Ovary (tissue), 9 donors: Measurements from ENCODE around the gene FRMD5. TPM values are rescaled to one million over a fixed set of nuclear protein-coding genes. Genes with fewer than 3 reads are reported as not detected.

ENCODE experiments used
- DNase-seq, 5 donors: peaks; one replicate each; pipeline ENCODE4 v3.0.0-alpha.2; 2019 to 2020
- H3K27ac ChIP-seq, 2 donors: fragments of 200-600 bp; one replicate each; pipeline versions ENCODE4 v1.5.1 to v1.8.0; 2019 to 2022
- H3K27me3 ChIP-seq: fragments of 200-600 bp; one replicate; pipeline ENCODE4 v1.8.0; 2022
- H3K36me3 ChIP-seq: fragments of 200-600 bp; sonication (generic); one replicate; pipeline ENCODE4 v1.5.1; 2019
- H3K4me1 ChIP-seq: one replicate; pipeline ENCODE4 v1.8.1; 2013; ENCODE audit warnings: mild to moderate bottlenecking, moderate library complexity; ENCODE audit not compliant: insufficient read depth
- H3K4me3 ChIP-seq: fragments of 200-600 bp; sonication (generic); one replicate; pipeline ENCODE4 v1.5.1; 2017
- H3K9me3 ChIP-seq, 2 donors: fragments of 200-600 bp in 1 of 2; sonication (generic) in 1 of 2; one replicate each; pipeline versions ENCODE4 v1.5.1 to v1.8.1; 2013 to 2019; ENCODE audit warnings: mild to moderate bottlenecking in 1 of 2, moderate library complexity in 1 of 2
- CTCF ChIP-seq, 3 donors: fragments of 450-650 bp in 2 of 3; fragments of 200-600 bp in 1 of 3; IDR thresholded peaks; one replicate each; pipeline versions ENCODE4 v1.5.1 to v1.8.0; 2016 to 2022; ENCODE audit warnings: antibody characterized with exemption in 3 of 3, mild to moderate bottlenecking in 1 of 3
- EP300 ChIP-seq: sonication (generic); formaldehyde crosslinking; IDR thresholded peaks from one replicate; pipeline ENCODE4 v1.6.1; 2017; ENCODE audit warnings: antibody characterized with exemption
- POLR2A ChIP-seq: fragments of 450-650 bp; IDR thresholded peaks from one replicate; pipeline ENCODE4 v1.6.1; 2017; ENCODE audit warnings: antibody characterized with exemption, mild to moderate bottlenecking, moderate library complexity
- WGBS, 3 donors: extraction: QIAGEN DNeasy Blood & Tissue Kit in 1 of 3; methylation state at CpG; one replicate each; pipeline versions ENCODE4 v1.1.5 to v1.1.7; 2013 to 2017; 5-methylcytosine and 5-hydroxymethylcytosine counted together
- intact Hi-C, 4 donors: fragments of 100-400 bp; cut with DNase I; formaldehyde crosslinking; loops; one replicate each; pipeline versions ENCODE4 v1.11.0 to v1.15.1; 2022 to 2023
- polyA plus RNA-seq, 2 donors: library from polyadenylated mRNA; stranded (reverse); fragments of 200-250 nt in 1 of 2; fragments of 350-450 nt in 1 of 2; fragmentation: Illumina TruSeq in 1 of 2; extraction: RNeasy Lipid Tissue Mini Kit (QIAGEN cat#74804) in 1 of 2; gene quantifications; one replicate each; pipeline ENCODE4 v1.2.3, GENCODE V29; 2013 to 2014
- total RNA-seq, 7 donors: library from RNA; depleted of rRNA in 2 of 7; stranded (reverse); fragments of >200 nt in 2 of 7; fragmentation: NEBNext Ultra II Directional in 3 of 7; extraction: Animal tissue kit (Norgen Biotek cat#: 25700) in 3 of 7; gene quantifications; one replicate each; pipeline versions ENCODE4 v1.1.0 to v1.2.4, GENCODE V29; 2016 to 2023
- donor health status: DM: no; HTN: no; CAD: no; lungs with moderate emphysema.
- donor health status: DM: no; HTN: no; CAD: no.
- donor health status: Bipolar disorder and iron deficiency.
- donor health status: DM: yes; HTN: yes; CAD: no.
- donor health status: DM: no; HTN: no; CAD: no.
- donor health status: DM: yes; HTN: yes; CAD: no.

FRMD5 gene
- total and polyA plus RNA-seq, 9 donors, result 0.12 to 2.2 (median 0.32) TPM

DNA sequence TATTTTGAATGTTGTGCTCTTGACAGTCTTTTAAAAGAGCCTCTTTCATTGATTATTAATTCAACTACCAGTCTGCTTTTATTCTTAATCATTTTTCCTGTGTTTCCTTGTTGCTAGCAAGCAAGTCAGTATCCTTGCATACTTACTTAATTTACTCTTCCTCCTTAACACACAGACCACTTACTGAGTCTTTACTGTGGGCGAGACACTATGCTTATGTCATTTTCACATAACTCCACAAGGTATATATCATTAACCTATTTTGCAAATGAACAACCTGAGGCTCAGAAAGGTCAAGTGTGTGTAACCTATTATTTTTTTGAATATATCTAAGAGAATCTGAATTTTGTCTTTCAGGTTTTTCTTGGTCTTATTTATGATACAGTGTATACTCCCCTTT, 237.3 kb downstream of the FRMD5 start:
- TF ChIP-seq CTCF (IDR thresholded peaks at IDR 0.05), result no peak
- H3K36me3 ChIP-seq, result no peaks in the 10 kb centered on the region
- intact Hi-C loops, result loop anchor here in 1 of 4 donors (5.0 kb wide), 1 partner anchor 1770 kb away; no protein-coding TSS in a partner anchor
- H3K4me1 ChIP-seq, result no peaks in the 10 kb centered on the region
- H3K9me3 ChIP-seq, result no peaks in the 10 kb centered on the region
- no peaks in the 10 kb centered on the region for H3K27me3 ChIP-seq
- no peak overlapping the region for H3K27ac ChIP-seq
- WGBS, 3 donors, result 88 to 97% (median 97%) methylated on average over 1 of the region's 1 CpG
- no peak overlapping the region for H3K4me3 ChIP-seq
- DNase-seq, result no peak

DNA sequence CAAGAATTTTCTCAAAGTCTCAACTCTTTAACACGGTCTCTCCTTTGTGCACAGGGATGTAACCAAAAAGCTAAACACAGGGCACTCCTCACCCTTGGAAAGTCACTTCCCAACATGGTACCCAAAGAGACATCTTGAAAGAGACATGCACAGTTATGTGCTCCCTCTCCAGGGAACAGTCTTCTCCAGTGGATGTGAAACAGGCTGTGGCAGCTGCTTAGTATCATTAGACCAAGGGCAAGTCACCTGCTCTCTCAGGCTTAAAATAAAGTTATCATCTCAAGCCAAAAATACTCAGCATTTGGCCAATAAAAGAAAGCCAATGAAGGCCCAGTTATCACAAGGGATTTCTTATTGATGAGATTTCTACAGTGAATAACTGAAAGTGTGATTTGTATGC, 239.9 kb downstream of the FRMD5 start:
- H3K9me3 ChIP-seq, result no peaks in the 10 kb centered on the region
- no peak overlapping the region for H3K27ac ChIP-seq
- no peak overlapping the region for H3K4me3 ChIP-seq
- intact Hi-C loops, result loop anchor here in 1 of 4 donors (5.0 kb wide), 1 partner anchor 1768 kb away; no protein-coding TSS in a partner anchor
- no peaks in the 10 kb centered on the region for H3K4me1 ChIP-seq
- TF ChIP-seq POLR2A (no peak), EP300 (no peak), CTCF (IDR thresholded peaks at IDR 0.05) (no peak)
- no peaks in the 10 kb centered on the region for H3K27me3 ChIP-seq
- no peak for DNase-seq
- H3K36me3 ChIP-seq, result no peaks in the 10 kb centered on the region
- WGBS, 3 donors, result 83 to 97% (median 96%) methylated on average over 1 of the region's 1 CpG

- intact Hi-C loops, result no loop called here
- TF ChIP-seq CTCF (IDR thresholded peaks at IDR 0.05), result no peak
- TF ChIP-seq POLR2A, result no peak
- TF ChIP-seq EP300, result no peak
- H3K4me1 ChIP-seq, result no peaks in the 10 kb centered on the region
- H3K4me3 ChIP-seq, result no peak overlapping the region
- DNase-seq, result no peak
- H3K27ac ChIP-seq, result no peak overlapping the region
- no peaks in the 10 kb centered on the region for H3K36me3 ChIP-seq
- H3K9me3 ChIP-seq, result no peaks in the 10 kb centered on the region
- H3K27me3 ChIP-seq, result no peaks in the 10 kb centered on the region
- WGBS, 3 donors, result 72 to 76% (median 72%) methylated on average over 4 of the region's 4 CpGs
These were observed 240.9 kb downstream of the FRMD5 start for GRCh38 chr15:43954181-43954621.

- DNase-seq, result no peak
- 87 to 92% (median 89%) methylated on average over 1 of the region's 1 CpG for WGBS, 3 donors
- Histone ChIP-seq H3K9me3 (no peaks in the 10 kb centered on the region), H3K4me3 (no peak overlapping the region), H3K27ac (no peak overlapping the region), H3K36me3 (no peaks in the 10 kb centered on the region), H3K27me3 (no peaks in the 10 kb centered on the region), H3K4me1 (no peaks in the 10 kb centered on the region)
- intact Hi-C loops, result no loop called here
- TF ChIP-seq POLR2A, result no peak
- TF ChIP-seq CTCF (IDR thresholded peaks at IDR 0.05), result no peak
- no peak for TF ChIP-seq EP300
These were observed 241.7 kb downstream of the FRMD5 start for GRCh38 chr15:43953402-43953801.
